HG02852 (cell line): ENCODE measurements around the gene PROM2.

Experiments used
- ATAC-seq: cut with Tn5 transposase; IDR thresholded peaks from one replicate; pipeline ENCODE4 v1.9.1; 2021; ENCODE audit warnings: mild to moderate bottlenecking, moderate library complexity; ENCODE audit not compliant: unreplicated experiment

Gene PROM2

DNA sequence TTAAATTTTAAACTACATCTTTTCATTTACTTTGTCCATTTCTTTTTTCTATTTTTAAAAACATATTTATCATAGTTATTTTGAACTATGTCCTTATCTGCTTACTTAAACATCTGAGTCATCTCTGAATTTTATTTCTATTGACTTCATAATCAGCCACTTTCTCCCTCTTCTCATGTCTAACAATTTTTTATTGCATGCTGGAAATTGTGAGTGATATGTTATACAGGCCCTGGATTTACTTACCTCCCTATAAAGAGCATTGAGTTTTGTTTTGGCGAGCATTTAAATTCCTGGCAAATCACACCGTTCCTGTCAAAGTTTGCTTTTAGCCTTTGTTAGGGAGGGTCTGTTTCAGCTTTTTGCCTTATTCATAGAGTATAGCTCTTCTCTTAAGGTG lies 62.2 kb downstream of the PROM2 start:
- no peak for ATAC-seq

DNA sequence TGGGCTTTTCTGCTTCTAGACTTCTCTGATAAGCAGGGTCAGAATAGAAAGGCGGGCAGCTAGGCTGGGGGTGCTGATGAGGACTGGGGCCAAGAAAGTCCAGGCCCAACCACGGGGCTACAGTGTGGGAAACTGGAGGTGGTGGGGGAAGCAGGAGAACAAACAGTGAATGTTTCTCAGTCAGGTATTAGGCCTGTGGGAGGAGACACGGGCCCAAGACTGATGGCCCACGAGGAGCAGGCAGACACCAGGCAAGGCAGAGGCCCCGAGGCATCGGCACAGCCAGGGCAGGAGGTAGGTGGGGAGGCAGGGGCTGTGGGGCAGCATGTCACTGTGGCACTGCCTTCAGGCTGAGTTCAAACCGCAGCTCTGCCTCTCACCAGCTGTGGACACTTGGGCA lies 63.6 kb downstream of the PROM2 start:
- no peak for ATAC-seq
